Measurements from ENCODE around the gene IFNL1. TPM values are rescaled to one million over a fixed set of nuclear protein-coding genes. Genes with fewer than 3 reads are reported as not detected.

Gene IFNL1
- total RNA-seq, 2 experiments from 2014 or later: not detected

GRCh38 chr19:39252458-39252857 is 43.7 kb upstream of the IFNL1 start:
- H3K27ac ChIP-seq (ENCODE audit: low read depth in 1 of 2, low read length in 2 of 2): no peak overlapping the region
- peaks cover 7 to 8% of the 10 kb centered on the region in 2 experiments for H3K27me3 ChIP-seq (ENCODE audit: control insufficient read depth in 1 of 2, insufficient read depth in 2 of 2, low read length in 2 of 2)
- peaks cover 10% of the 10 kb centered on the region for H3K4me1 Mint-ChIP-seq (ENCODE audit: low read depth)
- peaks cover 5% of the 10 kb centered on the region for H3K4me1 ChIP-seq (ENCODE audit: insufficient read depth, low read length)
- no peak overlapping the region for H3K4me3 ChIP-seq (ENCODE audit: low read length)
- no peak for ATAC-seq (ENCODE audit: poor library complexity)
- CTCF ChIA-PET: no interaction called here
- DNase-seq: no peak
- no peak overlapping the region for H3K4me3 Mint-ChIP-seq
- H3K36me3 Mint-ChIP-seq (ENCODE audit: low read depth): no peaks in the 10 kb centered on the region
- POLR2A ChIA-PET: no interaction called here
- H3K36me3 ChIP-seq (ENCODE audit: insufficient read depth, low read length): no peaks in the 10 kb centered on the region
- peaks cover 19% of the 10 kb centered on the region for H3K27me3 Mint-ChIP-seq
- no peak overlapping the region for H3K27ac Mint-ChIP-seq
- no peaks in the 10 kb centered on the region for H3K9me3 Mint-ChIP-seq
- intact Hi-C loops (cut with DNase I, micrococcal nuclease): no loop called here
- peaks cover 0 to 6% of the 10 kb centered on the region in 2 experiments for H3K9me3 ChIP-seq (ENCODE audit: control insufficient read depth in 1 of 2, insufficient read depth in 1 of 2, low read length in 2 of 2)
- TF ChIP-seq, protein P1, sequence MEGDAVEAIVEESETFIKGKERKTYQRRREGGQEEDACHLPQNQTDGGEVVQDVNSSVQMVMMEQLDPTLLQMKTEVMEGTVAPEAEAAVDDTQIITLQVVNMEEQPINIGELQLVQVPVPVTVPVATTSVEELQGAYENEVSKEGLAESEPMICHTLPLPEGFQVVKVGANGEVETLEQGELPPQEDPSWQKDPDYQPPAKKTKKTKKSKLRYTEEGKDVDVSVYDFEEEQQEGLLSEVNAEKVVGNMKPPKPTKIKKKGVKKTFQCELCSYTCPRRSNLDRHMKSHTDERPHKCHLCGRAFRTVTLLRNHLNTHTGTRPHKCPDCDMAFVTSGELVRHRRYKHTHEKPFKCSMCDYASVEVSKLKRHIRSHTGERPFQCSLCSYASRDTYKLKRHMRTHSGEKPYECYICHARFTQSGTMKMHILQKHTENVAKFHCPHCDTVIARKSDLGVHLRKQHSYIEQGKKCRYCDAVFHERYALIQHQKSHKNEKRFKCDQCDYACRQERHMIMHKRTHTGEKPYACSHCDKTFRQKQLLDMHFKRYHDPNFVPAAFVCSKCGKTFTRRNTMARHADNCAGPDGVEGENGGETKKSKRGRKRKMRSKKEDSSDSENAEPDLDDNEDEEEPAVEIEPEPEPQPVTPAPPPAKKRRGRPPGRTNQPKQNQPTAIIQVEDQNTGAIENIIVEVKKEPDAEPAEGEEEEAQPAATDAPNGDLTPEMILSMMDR (IDR thresholded peaks at IDR 0.05): no peak

DNA sequence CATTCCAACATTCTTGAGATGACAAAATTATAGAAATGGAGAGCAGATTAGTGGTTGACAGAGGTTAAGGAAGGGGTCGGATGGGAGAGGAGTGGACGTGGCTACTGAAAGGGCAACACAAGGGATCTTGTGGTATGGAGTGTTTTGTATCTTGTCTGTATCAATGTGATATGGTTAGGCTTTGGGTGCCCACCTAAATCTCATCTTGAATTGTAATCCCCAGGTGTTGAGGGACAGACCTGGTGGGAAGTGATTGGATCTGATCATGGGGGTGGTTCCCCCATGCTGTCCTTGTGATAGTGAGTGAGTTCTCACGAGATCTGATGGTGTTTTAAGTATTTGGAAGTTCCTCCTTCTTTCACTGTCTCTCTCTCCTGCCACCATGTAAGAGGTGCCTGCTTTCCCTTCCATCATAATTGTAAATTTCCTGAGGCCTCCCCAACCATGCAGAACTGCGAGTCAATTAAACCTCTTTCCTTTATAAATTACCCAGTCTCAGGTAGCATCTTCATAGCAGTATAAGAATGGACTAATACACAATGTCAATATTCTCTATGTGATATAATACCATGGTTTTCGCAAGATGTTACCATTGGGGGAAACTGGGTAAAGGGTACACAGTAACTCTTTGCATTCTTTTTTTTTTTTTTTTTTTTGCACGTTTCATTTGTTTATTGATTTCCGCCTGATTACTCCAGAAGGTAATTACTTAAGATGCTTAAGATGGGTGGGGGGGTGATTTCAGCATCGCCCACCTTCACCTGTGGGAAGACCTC is 42.6 kb upstream of the IFNL1 start:
- no peaks in the 10 kb centered on the region for H3K9me3 ChIP-seq (ENCODE audit: control insufficient read depth in 1 of 2, insufficient read depth in 1 of 2, low read length in 2 of 2)
- no peaks in the 10 kb centered on the region for H3K36me3 Mint-ChIP-seq (ENCODE audit: low read depth)
- ATAC-seq (ENCODE audit: poor library complexity) (no peak), DNase-seq (no peak)
- H3K4me1 Mint-ChIP-seq (ENCODE audit: low read depth): peaks cover 10% of the 10 kb centered on the region
- H3K4me3 Mint-ChIP-seq: no peak overlapping the region
- no peak overlapping the region for H3K4me3 ChIP-seq (ENCODE audit: low read length)
- peaks cover 21% of the 10 kb centered on the region for H3K27me3 Mint-ChIP-seq
- H3K27me3 ChIP-seq (ENCODE audit: control insufficient read depth in 1 of 2, insufficient read depth in 2 of 2, low read length in 2 of 2): no peaks in the 10 kb centered on the region
- peaks cover 6% of the 10 kb centered on the region for H3K4me1 ChIP-seq (ENCODE audit: insufficient read depth, low read length)
- TF ChIP-seq, protein P1 (IDR thresholded peaks at IDR 0.05): no peak
- CTCF ChIA-PET: no interaction called here
- intact Hi-C loops (cut with DNase I, micrococcal nuclease): no loop called here
- H3K27ac ChIP-seq (ENCODE audit: low read depth in 1 of 2, low read length in 2 of 2): no peak overlapping the region
- no peaks in the 10 kb centered on the region for H3K36me3 ChIP-seq (ENCODE audit: insufficient read depth, low read length)
- H3K27ac Mint-ChIP-seq: no peak overlapping the region
- POLR2A ChIA-PET: no interaction called here
- H3K9me3 Mint-ChIP-seq: no peaks in the 10 kb centered on the region

DNA sequence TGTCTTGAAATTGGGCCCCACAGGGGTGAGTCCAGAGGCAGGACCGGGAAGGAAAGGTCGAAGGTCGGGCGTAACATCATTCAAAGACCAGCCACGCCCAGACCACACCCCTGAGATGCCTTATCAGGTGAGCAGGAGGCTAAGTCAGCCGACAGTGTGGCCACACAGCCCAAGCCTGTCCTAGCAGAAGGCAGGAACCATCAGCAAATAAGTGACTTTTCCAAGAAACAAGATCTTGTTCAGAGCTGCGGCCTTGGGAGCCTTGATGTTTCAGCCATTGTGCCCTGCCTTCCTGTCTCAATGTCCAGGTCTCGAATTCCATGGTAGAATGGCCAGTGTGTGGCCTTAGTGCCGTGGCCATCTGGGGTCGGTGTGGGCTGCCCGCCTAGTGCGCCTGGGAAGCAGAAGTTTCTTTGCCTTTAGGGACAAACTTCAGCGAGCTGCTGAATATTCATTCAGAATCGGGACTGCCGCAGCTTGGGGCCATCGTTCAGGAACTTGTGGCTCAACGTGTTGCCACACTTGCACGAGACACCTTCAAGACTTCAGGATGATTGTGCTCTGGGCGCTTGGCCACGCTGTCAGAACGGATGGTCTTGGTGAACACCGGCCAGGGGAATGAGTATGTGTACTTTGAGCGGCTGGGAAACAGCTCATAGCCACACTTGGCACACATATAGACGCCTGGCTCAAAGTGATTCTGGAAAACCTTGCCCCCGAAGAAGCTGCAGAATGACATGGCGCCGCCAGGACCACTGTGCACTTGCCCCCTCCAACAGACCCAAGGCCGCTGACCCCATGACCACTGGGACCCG is 41.5 kb upstream of the IFNL1 start:
- H3K27me3 ChIP-seq (ENCODE audit: control insufficient read depth in 1 of 2, insufficient read depth in 2 of 2, low read length in 2 of 2): no peaks in the 10 kb centered on the region
- H3K36me3 ChIP-seq (ENCODE audit: insufficient read depth, low read length): no peaks in the 10 kb centered on the region
- no peak overlapping the region for H3K4me3 ChIP-seq (ENCODE audit: low read length)
- intact Hi-C loops (cut with DNase I, micrococcal nuclease): no loop called here
- peaks cover 16% of the 10 kb centered on the region for H3K27me3 Mint-ChIP-seq
- ATAC-seq (ENCODE audit: poor library complexity): no peak
- H3K27ac Mint-ChIP-seq: no peak overlapping the region
- no peak overlapping the region for H3K27ac ChIP-seq (ENCODE audit: low read depth in 1 of 2, low read length in 2 of 2)
- ChIA-PET CTCF (no interaction called here), POLR2A (no interaction called here)
- peaks cover 10% of the 10 kb centered on the region for H3K4me1 Mint-ChIP-seq (ENCODE audit: low read depth)
- peaks cover 6% of the 10 kb centered on the region for H3K4me1 ChIP-seq (ENCODE audit: insufficient read depth, low read length)
- no peak overlapping the region for H3K4me3 Mint-ChIP-seq
- no peaks in the 10 kb centered on the region for H3K9me3 ChIP-seq (ENCODE audit: control insufficient read depth in 1 of 2, insufficient read depth in 1 of 2, low read length in 2 of 2)
- TF ChIP-seq, protein P1 (IDR thresholded peaks at IDR 0.05): no peak
- H3K9me3 Mint-ChIP-seq: no peaks in the 10 kb centered on the region
- DNase-seq: no peak
- H3K36me3 Mint-ChIP-seq (ENCODE audit: low read depth): no peaks in the 10 kb centered on the region

Measured in CD4-positive, alpha-beta T cell (primary cell).